ENCODE data around the gene CDH23.

DNA sequence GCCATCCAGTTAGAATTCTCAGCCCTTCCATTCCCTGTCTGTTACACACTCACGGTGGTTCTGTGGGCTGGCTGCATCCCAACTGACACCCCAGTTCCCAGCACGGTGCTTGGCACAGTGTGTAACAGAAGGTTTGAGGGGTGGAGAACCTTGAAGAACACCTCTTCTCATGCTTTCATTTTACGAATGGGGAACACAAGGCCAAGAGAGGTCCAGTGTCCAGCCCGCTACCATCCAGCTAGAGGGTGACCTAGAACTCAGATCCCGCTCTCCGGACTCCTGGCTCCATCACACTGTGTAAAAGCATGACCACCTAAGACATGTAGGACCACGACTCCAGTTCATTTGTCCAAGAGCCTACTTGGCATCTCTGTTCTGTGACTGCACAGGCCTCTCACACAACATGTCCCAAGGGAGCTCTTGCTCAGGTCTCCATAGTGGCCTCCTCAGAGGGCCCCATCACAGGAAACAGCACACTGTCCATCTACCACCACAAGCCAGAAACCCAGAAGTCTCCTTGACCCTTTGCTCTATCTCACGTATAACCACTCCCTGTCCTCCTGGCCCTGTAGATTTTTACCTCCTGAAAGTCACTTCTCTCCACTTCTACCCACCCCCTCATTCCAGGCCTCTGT is 2.8 kb upstream of the CDH23 start:
- TF ChIP-seq L3MBTL2 (conservative IDR thresholded peaks at IDR 0.05) = no peak
- TF ChIP-seq FOXA1 (IDR thresholded peaks at IDR 0.05) = no peak
- no peak for TF ChIP-seq TARDBP (IDR thresholded peaks at IDR 0.05)
- no peak for TF ChIP-seq BHLHE40 (IDR thresholded peaks at IDR 0.05; ENCODE audit: borderline replicate concordance)
- no peak for TF ChIP-seq ZNF384 (IDR thresholded peaks at IDR 0.05)
- no peak for TF ChIP-seq ARNT (IDR thresholded peaks at IDR 0.05)
- TF ChIP-seq HDGF (IDR thresholded peaks at IDR 0.05; ENCODE audit: borderline replicate concordance) = no peak
- no peak for TF ChIP-seq ELF4 (IDR thresholded peaks at IDR 0.05)
- no peak for TF ChIP-seq FOXM1 (IDR thresholded peaks at IDR 0.05; ENCODE audit: borderline replicate concordance)
- TF ChIP-seq, protein P1, sequence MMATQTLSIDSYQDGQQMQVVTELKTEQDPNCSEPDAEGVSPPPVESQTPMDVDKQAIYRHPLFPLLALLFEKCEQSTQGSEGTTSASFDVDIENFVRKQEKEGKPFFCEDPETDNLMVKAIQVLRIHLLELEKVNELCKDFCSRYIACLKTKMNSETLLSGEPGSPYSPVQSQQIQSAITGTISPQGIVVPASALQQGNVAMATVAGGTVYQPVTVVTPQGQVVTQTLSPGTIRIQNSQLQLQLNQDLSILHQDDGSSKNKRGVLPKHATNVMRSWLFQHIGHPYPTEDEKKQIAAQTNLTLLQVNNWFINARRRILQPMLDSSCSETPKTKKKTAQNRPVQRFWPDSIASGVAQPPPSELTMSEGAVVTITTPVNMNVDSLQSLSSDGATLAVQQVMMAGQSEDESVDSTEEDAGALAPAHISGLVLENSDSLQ (IDR thresholded peaks at IDR 0.05) = no peak
- TF ChIP-seq SUZ12 (IDR thresholded peaks at IDR 0.05) = no peak
- no peak for TF ChIP-seq CTBP1 (IDR thresholded peaks at IDR 0.05; ENCODE audit: borderline replicate concordance)
- TF ChIP-seq LEF1 (IDR thresholded peaks at IDR 0.05; ENCODE audit: borderline replicate concordance) = no peak

All from HEK293T (cell line).